ENCODE results near the gene TP53I13.

Gene TP53I13

GRCh38 chr17:29620779-29621500 is 52.4 kb downstream of the TP53I13 start:
- Mint-ChIP-seq H3K4me1 (peaks cover 57% of the 10 kb centered on the region), H3K9me3 (no peaks in the 10 kb centered on the region), H3K4me3 (no peak overlapping the region), H3K27ac (no peak overlapping the region), H3K36me3 (peaks cover 33% of the 10 kb centered on the region)
- DNase-seq (ENCODE audit: low spot score in 2 of 2), result no peak
- ATAC-seq, result no peak

- no peak for DNase-seq (ENCODE audit: low spot score in 2 of 2)
- peaks cover 50% of the 10 kb centered on the region for H3K4me1 Mint-ChIP-seq
- no peaks in the 10 kb centered on the region for H3K9me3 Mint-ChIP-seq
- H3K4me3 Mint-ChIP-seq, result peak overlapping the region; percentile 72
- H3K27ac Mint-ChIP-seq, result no peak overlapping the region
- H3K36me3 Mint-ChIP-seq, result peaks cover 36% of the 10 kb centered on the region
- ATAC-seq, result no peak
These were observed 53.3 kb downstream of the TP53I13 start for GRCh38 chr17:29621751-29622194.

All from stimulated activated effector memory CD8-positive, alpha-beta T cell treated with anti-CD3 and anti-CD28 coated beads, Interleukin-12 subunit alpha, Interleukin-12 subunit beta, amount 100 ng/mL, for 72 hours (primary cell).